ENCODE data around the gene SOST. TPM values are rescaled to one million over a fixed set of nuclear protein-coding genes. Genes with fewer than 3 reads are reported as not detected.

The SOST gene
- total RNA-seq, 1 experiment from 2014 or later: not detected

DNA sequence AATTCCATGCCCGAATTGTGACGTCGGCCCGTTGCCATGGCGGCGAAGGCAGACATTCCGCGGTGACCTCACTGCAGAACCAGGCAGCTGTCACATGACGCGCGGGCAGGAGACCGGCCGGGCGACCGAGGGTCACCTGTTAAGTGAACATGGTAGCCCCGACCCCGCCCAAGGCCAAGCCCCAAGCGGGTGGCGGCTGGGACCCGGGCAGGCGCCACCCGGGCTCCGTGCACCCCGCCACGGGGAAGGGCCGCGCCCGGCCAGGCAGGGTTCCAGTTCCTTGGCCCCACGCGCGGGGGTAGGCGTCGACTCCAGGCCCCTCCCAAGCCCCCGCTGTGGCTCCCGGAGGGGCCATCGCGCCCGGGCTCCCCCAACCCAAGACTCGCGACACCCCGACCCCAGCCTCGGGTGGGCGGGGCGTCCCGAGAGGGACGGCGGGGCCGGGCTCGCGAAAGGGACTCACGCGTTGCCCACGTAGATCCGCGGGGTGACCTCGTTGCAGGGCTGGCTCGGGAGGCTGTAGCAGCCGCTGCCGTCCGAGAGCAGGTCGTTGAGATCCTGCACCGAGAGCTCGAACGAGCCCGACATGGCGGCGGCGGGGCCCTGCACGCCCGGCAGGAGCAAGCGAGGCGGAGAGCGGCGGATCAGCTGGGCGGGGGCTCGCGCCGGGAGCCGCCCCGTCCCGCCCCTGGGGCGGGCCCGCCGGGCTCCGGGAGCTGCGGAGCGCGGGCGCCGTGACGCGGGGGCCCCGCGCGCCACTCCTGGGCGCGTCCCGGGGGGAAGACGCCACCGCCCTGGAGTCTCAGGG is 19.9 kb upstream of the SOST start, which contains the start of gene DUSP3:
Gene DUSP3, minus strand, starts transcription at position 641 of the 808 bp plus-strand sequence. Its CDS starts 53 bp downstream, at position 588.
- Histone ChIP-seq H2AFZ (peak within 1 kb of the TSS; percentile 99), H3F3A (ENCODE audit: insufficient read depth, low read depth) (peaks cover 7% of the 10 kb centered on the region; the same call in 1 of the 2 replicates), H3K27me3 (ENCODE audit: insufficient read depth, low read depth) (peaks cover 20% of the 10 kb centered on the region; the same call in 1 of the 2 replicates), H3K9me2 (ENCODE audit: insufficient read depth) (no peaks in the 10 kb centered on the region), H3K79me2 (ENCODE audit: low read depth) (peaks cover 27% of the 10 kb centered on the region), H3K4me1 (replicated peaks; ENCODE audit: insufficient read depth) (peaks cover 14% of the 10 kb centered on the region), H3K36me3 (ENCODE audit: low read depth) (0 out of 2 replicates have a peak, but pooled peaks cover 8% of the 10 kb centered on the region), H3K27ac (peak within 1 kb of the TSS; percentile 76), H4K20me1 (ENCODE audit: insufficient read depth) (no peaks in the 10 kb centered on the region; the same call in 1 of the 2 replicates), H3K4me2 (peak within 1 kb of the TSS; percentile 92), H3K9me3 (ENCODE audit: insufficient read depth, low read depth) (no peaks in the 10 kb centered on the region), H3K4me3 (peak within 1 kb of the TSS; percentile 81)
- ChIA-PET CTCF (no interaction called here), POLR2A (ENCODE audit: unreplicated experiment) (interaction anchor here (0.5 to 1.1 kb wide), 7 partner anchors 61 to 1624 kb away, joined by 3 to 13 read pairs (median 5); no protein-coding TSS in a partner anchor)
- BruUV-seq (replicated peaks): no TSS peak
- TF ChIP-seq EZH2 (IDR thresholded peaks at IDR 0.05; ENCODE audit: low read depth): no peak
- TF ChIP-seq CTCF (conservative IDR thresholded peaks at IDR 0.05): no peak
- peak; percentile 89 to 94 for DNase-seq
- intact Hi-C loops (cut with micrococcal nuclease; ENCODE audit: unreplicated experiment): loop anchor here (1.0 to 2.0 kb wide), 2 partner anchors 61 to 68 kb away; partner anchors contain the start of gene CD300LG

DNA sequence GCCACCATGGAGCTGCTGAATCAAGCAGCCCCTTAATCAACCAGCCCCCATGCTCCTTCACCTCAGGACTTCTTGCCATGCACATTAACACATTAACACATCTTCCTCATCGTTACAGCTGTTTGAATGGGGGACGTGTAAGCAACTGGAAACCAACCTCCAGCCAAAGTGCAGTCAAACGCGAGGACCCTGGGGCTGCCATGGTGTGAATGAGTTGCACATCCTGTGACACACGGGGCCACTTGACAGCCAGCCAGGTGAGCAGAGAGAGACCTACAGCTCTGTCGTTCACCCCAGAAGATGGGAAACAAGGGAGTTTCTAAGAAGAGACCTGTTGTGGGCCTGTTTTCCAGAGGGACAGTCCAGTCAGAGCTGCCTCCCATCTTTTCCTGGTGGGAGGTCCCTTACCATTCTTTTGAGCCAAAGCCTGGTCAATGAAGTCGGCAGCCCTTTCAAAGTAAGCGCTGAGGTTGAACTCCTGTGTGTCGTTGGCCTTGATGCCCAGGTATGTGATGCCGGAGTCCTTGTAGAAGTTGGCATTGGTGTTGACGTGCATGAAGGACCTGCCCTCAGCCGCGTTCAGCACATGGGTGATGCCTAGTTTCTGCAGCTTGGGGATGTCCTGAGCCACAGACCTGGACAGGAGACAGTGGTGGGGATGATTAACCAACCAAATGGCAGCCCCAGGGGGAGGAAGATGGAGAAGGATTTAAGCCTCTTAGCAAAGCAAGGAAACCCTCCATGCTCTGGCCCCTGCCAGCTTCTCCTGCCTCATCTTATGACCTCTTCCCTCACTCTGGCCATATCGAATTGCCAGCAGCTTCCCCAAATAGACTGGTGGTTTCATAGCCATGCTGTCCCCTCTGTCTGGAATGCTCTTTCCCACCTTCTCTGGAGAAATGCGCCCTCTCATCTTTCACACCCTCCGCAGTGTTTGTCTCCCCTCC is 16.0 kb upstream of the SOST start:
- no TSS peak for BruUV-seq (replicated peaks)
- ChIA-PET CTCF (no interaction called here), POLR2A (ENCODE audit: unreplicated experiment) (no interaction called here)
- H3F3A ChIP-seq (ENCODE audit: insufficient read depth, low read depth): peaks cover 10% of the 10 kb centered on the region; the same call in 1 of the 2 replicates
- peaks cover 8% of the 10 kb centered on the region; the same call in 1 of the 2 replicates for H3K36me3 ChIP-seq (ENCODE audit: low read depth)
- peaks cover 14% of the 10 kb centered on the region for H3K4me1 ChIP-seq (replicated peaks; ENCODE audit: insufficient read depth)
- no peak overlapping the region for H3K4me3 ChIP-seq
- H3K27ac ChIP-seq: no peak overlapping the region
- H3K9me3 ChIP-seq (ENCODE audit: insufficient read depth, low read depth): no peaks in the 10 kb centered on the region
- H3K4me2 ChIP-seq: no peak overlapping the region
- intact Hi-C loops (cut with micrococcal nuclease; ENCODE audit: unreplicated experiment): no loop called here
- no peak overlapping the region for H2AFZ ChIP-seq
- peaks cover 3% of the 10 kb centered on the region; the same call in 1 of the 2 replicates for H3K27me3 ChIP-seq (ENCODE audit: insufficient read depth, low read depth)
- TF ChIP-seq EZH2 (IDR thresholded peaks at IDR 0.05; ENCODE audit: low read depth): no peak
- no peak for TF ChIP-seq CTCF (conservative IDR thresholded peaks at IDR 0.05)
- peaks cover 27% of the 10 kb centered on the region for H3K79me2 ChIP-seq (ENCODE audit: low read depth)
- no peaks in the 10 kb centered on the region for H3K9me2 ChIP-seq (ENCODE audit: insufficient read depth)
- H4K20me1 ChIP-seq (ENCODE audit: insufficient read depth): no peaks in the 10 kb centered on the region; the same call in 1 of the 2 replicates
- DNase-seq: no peak
